ENCODE data around the gene ZNF784.

ZNF784 gene

DNA sequence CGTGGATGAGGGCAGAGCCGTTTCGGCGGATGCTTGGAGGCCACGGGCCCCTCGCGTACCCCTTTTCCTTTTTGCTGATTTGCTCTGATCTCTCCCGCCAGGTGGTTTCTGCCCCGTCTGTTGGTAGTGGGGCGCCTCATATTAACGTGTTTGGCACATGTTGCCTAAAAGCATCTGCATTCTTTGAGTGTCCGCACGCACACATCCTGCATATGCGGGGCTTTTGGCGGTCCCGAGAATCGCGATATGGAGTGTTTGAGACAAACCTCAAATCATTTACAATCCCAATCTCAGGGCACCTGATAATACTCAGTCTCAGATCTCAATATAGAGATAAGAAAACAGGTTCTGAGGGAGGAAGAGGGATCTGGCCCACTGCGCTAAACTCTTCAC, 31.3 kb upstream of the ZNF784 start:
- H3K4me3 ChIP-seq (replicated peaks; ENCODE audit: low read depth, low read length): peak overlapping the region; percentile 77
- DNase-seq (ENCODE audit: extremely low read depth, insufficient read length): no peak
- no peaks in the 10 kb centered on the region for H3K27me3 ChIP-seq (replicated peaks; ENCODE audit: control insufficient read depth, insufficient read depth, low read length)
- TF ChIP-seq, protein P1, sequence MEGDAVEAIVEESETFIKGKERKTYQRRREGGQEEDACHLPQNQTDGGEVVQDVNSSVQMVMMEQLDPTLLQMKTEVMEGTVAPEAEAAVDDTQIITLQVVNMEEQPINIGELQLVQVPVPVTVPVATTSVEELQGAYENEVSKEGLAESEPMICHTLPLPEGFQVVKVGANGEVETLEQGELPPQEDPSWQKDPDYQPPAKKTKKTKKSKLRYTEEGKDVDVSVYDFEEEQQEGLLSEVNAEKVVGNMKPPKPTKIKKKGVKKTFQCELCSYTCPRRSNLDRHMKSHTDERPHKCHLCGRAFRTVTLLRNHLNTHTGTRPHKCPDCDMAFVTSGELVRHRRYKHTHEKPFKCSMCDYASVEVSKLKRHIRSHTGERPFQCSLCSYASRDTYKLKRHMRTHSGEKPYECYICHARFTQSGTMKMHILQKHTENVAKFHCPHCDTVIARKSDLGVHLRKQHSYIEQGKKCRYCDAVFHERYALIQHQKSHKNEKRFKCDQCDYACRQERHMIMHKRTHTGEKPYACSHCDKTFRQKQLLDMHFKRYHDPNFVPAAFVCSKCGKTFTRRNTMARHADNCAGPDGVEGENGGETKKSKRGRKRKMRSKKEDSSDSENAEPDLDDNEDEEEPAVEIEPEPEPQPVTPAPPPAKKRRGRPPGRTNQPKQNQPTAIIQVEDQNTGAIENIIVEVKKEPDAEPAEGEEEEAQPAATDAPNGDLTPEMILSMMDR (IDR thresholded peaks at IDR 0.05; ENCODE audit: insufficient read depth, low read length, poor library complexity, severe bottlenecking): no peak
- peaks cover 22% of the 10 kb centered on the region for H3K36me3 ChIP-seq (ENCODE audit: control insufficient read depth, insufficient read depth, low read length)

DNA sequence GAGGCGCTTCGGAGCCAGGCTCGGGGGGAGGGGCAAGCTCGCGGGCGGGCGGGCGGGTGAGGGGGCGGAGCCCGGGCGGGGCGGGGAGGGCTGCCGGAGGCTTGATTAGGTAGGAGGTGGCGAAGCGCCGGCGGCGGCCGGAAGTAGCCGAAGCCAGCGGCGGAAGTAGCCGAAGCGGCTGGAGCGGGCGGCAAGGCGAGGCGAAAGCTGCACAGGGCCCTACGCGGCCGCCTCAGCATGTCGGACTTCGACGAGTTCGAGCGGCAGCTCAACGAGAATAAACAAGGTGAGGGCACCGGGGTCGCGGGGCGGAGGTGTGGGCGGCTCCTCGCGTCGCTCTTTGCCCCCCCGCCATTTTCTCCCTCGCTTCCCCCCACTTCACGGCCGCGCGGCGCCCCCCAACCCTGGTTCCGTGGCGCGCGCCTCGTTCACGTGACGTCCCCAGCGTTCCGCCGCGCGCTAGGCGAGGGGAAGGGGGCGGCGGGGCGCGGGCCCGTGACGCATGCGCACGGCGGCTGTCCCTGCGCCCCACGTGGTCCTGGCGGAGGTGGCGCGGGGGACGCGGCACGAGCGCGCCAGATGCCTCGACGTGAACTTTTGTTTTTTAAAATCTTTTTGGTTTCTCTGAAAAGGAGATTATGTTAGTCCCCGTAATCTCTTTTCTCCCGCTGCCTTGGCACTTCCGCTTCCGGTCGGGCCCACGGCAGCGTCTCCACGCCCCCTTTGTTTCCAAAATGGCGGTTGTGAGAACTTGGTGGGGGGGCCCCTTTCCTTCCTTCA, 30.7 kb upstream of the ZNF784 start, which contains the start of gene U2AF2:
Gene U2AF2, plus strand, starts transcription at position 168 of the 780 bp plus-strand sequence. Its CDS starts 70 bp downstream, at position 238.
- peak; percentile 95 for DNase-seq (ENCODE audit: extremely low read depth, insufficient read length)
- TF ChIP-seq, protein P1 (IDR thresholded peaks at IDR 0.05; ENCODE audit: insufficient read depth, low read length, poor library complexity, severe bottlenecking): no peak
- Histone ChIP-seq H3K4me3 (replicated peaks; ENCODE audit: low read depth, low read length) (peak within 1 kb of the TSS; percentile 77), H3K27me3 (replicated peaks; ENCODE audit: control insufficient read depth, insufficient read depth, low read length) (no peaks in the 10 kb centered on the region), H3K36me3 (ENCODE audit: control insufficient read depth, insufficient read depth, low read length) (peaks cover 17% of the 10 kb centered on the region)

DNA sequence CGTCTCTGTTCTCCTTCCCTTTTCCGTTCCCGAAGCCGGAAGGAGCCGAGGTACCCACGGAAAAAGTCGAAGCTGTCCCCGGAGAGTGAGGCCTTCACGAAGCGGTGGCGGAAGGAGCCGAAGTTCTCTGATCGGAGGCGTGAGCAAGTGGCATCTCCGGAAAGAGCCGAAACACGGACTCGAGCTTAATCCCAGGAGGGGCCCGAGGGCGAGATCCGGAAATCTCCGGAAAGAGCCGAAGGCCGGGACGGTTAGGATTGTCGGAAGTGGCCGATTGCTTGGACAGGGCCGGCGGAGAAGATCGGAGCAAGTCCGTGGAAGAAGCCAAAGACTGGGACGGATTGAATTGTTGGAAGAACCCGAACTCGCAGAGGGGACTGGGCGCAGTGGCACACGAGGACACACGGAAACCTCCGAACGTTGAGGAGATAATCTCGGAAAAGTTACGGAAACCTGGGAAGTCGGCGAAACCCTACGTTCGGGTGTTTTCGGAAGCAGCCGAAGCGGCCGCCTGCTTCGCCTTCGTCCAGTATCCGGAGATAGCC, 30.0 kb upstream of the ZNF784 start:
- peak; percentile 95 for DNase-seq (ENCODE audit: extremely low read depth, insufficient read length)

DNA sequence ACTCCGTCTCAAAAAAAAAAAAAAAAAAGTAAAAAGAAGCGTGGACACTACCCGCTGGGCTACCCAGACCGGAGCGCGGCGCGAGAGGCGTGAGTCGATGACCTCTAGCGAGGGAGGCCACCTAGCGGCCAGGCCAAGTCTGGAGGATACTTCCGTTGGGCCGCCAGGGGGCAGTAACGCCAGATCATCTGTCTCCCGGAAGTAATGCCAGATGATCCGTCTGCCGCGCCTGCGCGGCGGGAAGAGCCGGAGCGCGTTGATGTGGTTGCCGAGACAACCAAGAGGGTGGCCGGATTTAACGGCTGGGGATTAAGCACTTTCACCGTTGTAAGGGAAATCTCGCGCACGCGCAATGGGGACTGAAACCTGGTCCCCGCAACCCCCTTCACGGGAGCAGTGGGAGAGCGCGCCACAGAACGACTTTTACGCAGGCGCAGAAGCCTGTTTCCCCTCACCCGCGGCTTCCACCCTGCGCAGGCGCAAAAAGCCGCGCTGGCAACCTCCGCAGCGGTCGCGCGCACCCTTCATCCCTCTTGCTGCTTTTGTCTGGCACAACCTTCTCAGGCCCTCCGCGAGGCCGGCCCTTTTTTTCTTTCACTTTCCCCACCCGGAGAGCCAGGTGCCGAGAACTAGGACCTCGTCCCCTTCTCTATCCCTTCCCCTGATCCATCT, 29.4 kb upstream of the ZNF784 start:
- H3K36me3 ChIP-seq (ENCODE audit: control insufficient read depth, insufficient read depth, low read length): peaks cover 8% of the 10 kb centered on the region
- TF ChIP-seq, protein P1 (IDR thresholded peaks at IDR 0.05; ENCODE audit: insufficient read depth, low read length, poor library complexity, severe bottlenecking): peak; percentile 100
- no peaks in the 10 kb centered on the region for H3K27me3 ChIP-seq (replicated peaks; ENCODE audit: control insufficient read depth, insufficient read depth, low read length)
- H3K4me3 ChIP-seq (replicated peaks; ENCODE audit: low read depth, low read length): peak overlapping the region; percentile 77
- DNase-seq (ENCODE audit: extremely low read depth, insufficient read length): peak; percentile 98

More for the DNA sequence above, 30.0 kb upstream of the ZNF784 start:
- TF ChIP-seq, protein P1 (IDR thresholded peaks at IDR 0.05; ENCODE audit: insufficient read depth, low read length, poor library complexity, severe bottlenecking): no peak
- Histone ChIP-seq H3K4me3 (replicated peaks; ENCODE audit: low read depth, low read length) (peak overlapping the region; percentile 77), H3K36me3 (ENCODE audit: control insufficient read depth, insufficient read depth, low read length) (peaks cover 10% of the 10 kb centered on the region), H3K27me3 (replicated peaks; ENCODE audit: control insufficient read depth, insufficient read depth, low read length) (no peaks in the 10 kb centered on the region)

DNA sequence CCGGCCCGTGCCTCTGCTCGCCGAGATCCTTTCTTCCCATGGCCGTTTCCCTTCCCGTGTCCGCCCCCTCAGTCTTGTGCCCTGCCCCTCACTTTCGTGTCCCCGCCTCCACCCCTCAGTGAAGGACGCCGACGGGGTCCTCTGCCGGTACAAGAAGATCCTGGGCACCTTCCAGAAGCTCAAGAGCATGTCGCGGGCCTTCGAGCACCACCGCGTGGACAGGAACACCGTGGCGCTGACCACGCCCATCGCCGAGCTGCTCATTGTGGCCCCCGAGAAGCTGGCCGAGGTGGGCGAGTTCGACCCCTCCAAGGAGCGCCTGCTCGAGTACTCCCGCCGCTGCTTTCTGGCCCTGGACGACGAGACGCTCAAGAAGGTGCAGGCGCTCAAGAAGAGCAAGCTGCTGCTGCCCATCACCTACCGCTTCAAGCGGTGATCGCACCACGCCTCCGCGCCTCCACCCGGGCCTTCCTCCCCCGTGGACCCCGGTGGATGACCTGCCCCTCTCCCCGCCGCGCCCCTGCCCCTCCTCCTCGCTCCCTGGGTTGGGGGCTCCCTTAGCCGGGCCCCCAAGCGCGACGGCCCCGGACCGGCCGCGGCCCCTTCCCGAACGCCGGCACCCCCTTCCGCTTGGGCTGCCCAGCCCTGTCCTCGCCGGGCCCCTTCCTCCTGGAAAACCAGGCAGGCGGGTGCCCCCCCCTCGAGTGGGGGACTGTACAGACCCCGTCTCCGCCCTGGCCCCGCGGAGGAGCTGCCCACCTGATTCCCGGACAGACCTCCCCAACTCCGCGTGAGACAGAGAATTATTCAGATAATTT, 28.2 kb upstream of the ZNF784 start:
- TF ChIP-seq, protein P1 (IDR thresholded peaks at IDR 0.05; ENCODE audit: insufficient read depth, low read length, poor library complexity, severe bottlenecking): no peak
- no peaks in the 10 kb centered on the region for H3K27me3 ChIP-seq (replicated peaks; ENCODE audit: control insufficient read depth, insufficient read depth, low read length)
- no peak overlapping the region for H3K4me3 ChIP-seq (replicated peaks; ENCODE audit: low read depth, low read length)
- DNase-seq (ENCODE audit: extremely low read depth, insufficient read length): no peak
- peaks cover 4% of the 10 kb centered on the region for H3K36me3 ChIP-seq (ENCODE audit: control insufficient read depth, insufficient read depth, low read length)
